Measurements from ENCODE around the gene KHK.

The KHK gene

GRCh38 chr2:27065128-27065527 is 21.4 kb upstream of the KHK start:
- no peak for TF ChIP-seq CTCF (IDR thresholded peaks at IDR 0.05; ENCODE audit: low read depth, low read length)
- DNase-seq (ENCODE audit: extremely low read depth, low read depth), result no peak

- TF ChIP-seq CTCF (IDR thresholded peaks at IDR 0.05; ENCODE audit: low read depth, low read length), result no peak
- no peak for DNase-seq (ENCODE audit: extremely low read depth, low read depth)
These were observed 19.2 kb upstream of the KHK start for GRCh38 chr2:27067385-27067784.

DNA sequence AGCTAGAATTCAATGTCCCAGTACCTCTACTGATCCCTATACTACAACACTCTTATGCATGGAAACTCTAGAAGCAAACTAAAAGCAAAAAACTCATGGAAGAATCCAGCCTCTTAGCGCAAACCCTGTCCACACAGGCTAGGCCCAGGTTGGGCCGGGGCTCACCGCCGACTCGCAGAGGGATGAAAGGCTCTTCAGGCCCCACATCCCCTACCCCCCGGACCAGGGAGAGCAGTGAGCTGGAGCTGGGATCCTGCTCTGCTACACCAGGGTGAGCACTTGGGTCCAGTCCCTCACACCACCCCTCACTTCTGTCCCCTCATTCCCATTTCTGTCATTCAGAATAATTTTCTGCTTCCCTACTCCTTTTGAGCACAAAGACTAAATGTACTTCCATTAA is 17.1 kb upstream of the KHK start:
- TF ChIP-seq CTCF (IDR thresholded peaks at IDR 0.05; ENCODE audit: low read depth, low read length), result no peak
- no peak for DNase-seq (ENCODE audit: extremely low read depth, low read depth)

GRCh38 chr2:27069961-27070618 is 16.5 kb upstream of the KHK start:
- DNase-seq (ENCODE audit: extremely low read depth, low read depth), result no peak
- no peak for TF ChIP-seq CTCF (IDR thresholded peaks at IDR 0.05; ENCODE audit: low read depth, low read length)

DNA sequence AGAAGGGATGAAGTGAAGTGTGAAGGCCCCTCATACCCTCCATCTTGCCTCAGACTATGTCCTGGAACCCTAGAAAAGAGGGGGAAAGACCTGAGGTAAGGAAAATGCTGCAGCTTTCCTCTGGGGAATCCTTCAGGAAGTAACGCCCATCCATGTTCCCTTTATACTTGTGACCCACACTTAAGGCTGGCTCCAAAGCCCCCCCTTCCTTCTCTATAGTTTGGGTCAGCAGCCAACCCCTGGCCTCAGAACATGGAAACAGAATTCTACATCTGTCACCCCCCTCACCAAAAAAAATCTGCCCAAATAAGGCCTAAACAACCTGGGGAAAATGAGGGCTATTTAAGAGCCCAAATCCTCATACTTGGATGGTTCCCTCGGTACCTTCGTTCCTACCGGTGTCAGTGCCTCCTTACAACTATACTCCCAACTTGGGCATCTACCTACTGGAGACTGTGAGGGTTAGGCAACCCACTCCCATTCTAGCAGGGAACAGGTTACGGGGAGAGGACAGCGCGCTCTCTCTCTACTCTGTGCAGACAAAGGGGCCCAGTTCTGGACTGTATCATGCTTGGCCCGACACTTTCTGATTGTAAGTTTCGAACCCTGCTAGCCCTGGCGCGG is 15.8 kb upstream of the KHK start:
- no peak for TF ChIP-seq CTCF (IDR thresholded peaks at IDR 0.05; ENCODE audit: low read depth, low read length)

GRCh38 chr2:27071277-27071989 is 15.1 kb upstream of the KHK start, which contains the start of gene OST4:
OST4 (minus strand) TSS chr2:27071654.
- TF ChIP-seq CTCF (IDR thresholded peaks at IDR 0.05; ENCODE audit: low read depth, low read length), result no peak
- peak; percentile 74 for DNase-seq (ENCODE audit: extremely low read depth, low read depth)

More for the DNA sequence above, 15.8 kb upstream of the KHK start:
- DNase-seq (ENCODE audit: extremely low read depth, low read depth), result no peak
